Panc1 (cell line): ENCODE data around the gene ALOX15B. TPM values are rescaled to one million over a fixed set of nuclear protein-coding genes. Genes with fewer than 3 reads are reported as not detected.

ENCODE experiments used
- ATAC-seq: fragments of 200-7000 bp; cut with Tn5 transposase; 2 replicates; pipeline ENCODE4 v1.9.1; 2020; ENCODE audit warnings: mild to moderate bottlenecking, moderate library complexity
- BruUV-seq: library from RNA; stranded (reverse); fragments of 400-500 nt; replicated peaks from 2 replicates; lab custom pipeline; 2021; lab: Mats Ljungman, UMichigan
- CTCF ChIA-PET: fragments of 300-600 bp; sonication (Branson Sonifier 250); formaldehyde crosslinking; loops from one replicate; lab custom pipeline; 2022; ENCODE audit warnings: antibody characterized with exemption; lab: Charles Lee
- POLR2A ChIA-PET: fragments of 300-600 bp; sonication (Branson Sonifier 250); formaldehyde crosslinking; loops from one replicate; lab custom pipeline; 2022; ENCODE audit warnings: antibody characterized with exemption; lab: Charles Lee
- DNase-seq: peaks from one replicate; pipeline ENCODE4 v3.0.0-alpha.2; 2010; ENCODE audit warnings: low read depth, low spot score
- H3K27ac ChIP-seq: 2 replicates; pipeline ENCODE4 v1.5.1; 2011; ENCODE audit warnings: mild to moderate bottlenecking, low read length, inconsistent platforms
- H3K27me3 ChIP-seq: fragments of 200-500 bp; sonication (Bioruptor generic); 2 replicates; pipeline ENCODE4 v1.6.0; 2014; ENCODE audit warnings: low read length, inconsistent platforms; ENCODE audit not compliant: control insufficient read depth, insufficient read depth
- H3K36me3 ChIP-seq: fragments of 200-500 bp; sonication (Bioruptor generic); 2 replicates; pipeline ENCODE4 v1.5.1; 2014; ENCODE audit warnings: inconsistent platforms, mild to moderate bottlenecking, low read length, moderate library complexity; ENCODE audit not compliant: control insufficient read depth, insufficient read depth
- H3K4me1 ChIP-seq: 2 replicates; pipeline ENCODE4 v1.5.1; 2011; ENCODE audit warnings: inconsistent platforms, mild to moderate bottlenecking, low read length, moderate library complexity; ENCODE audit not compliant: control insufficient read depth, insufficient read depth
- H3K4me3 ChIP-seq, 2 experiments: 2 replicates each; pipeline ENCODE4 v1.5.1; 2011 to 2012; ENCODE audit warnings: low read depth in 2 of 2, low read length in 2 of 2, mild to moderate bottlenecking in 2 of 2, inconsistent platforms in 1 of 2, moderate library complexity in 1 of 2
- H3K9me3 ChIP-seq: fragments of 200-500 bp; sonication (Bioruptor generic); 2 replicates; pipeline ENCODE4 v1.5.1; 2014; ENCODE audit warnings: low read depth, mild to moderate bottlenecking, inconsistent platforms, low read length, moderate library complexity; ENCODE audit not compliant: control insufficient read depth, insufficient read depth
- POLR2AphosphoS5 ChIP-seq: IDR thresholded peaks from 2 replicates; pipeline ENCODE4 v1.6.1; 2012; ENCODE audit warnings: mild to moderate bottlenecking, low read depth, low read length, moderate library complexity
- SIN3A ChIP-seq: IDR thresholded peaks from 2 replicates; pipeline ENCODE4 v1.6.1; 2012; ENCODE audit warnings: low read depth, mild to moderate bottlenecking, low read length, moderate library complexity, borderline replicate concordance; ENCODE audit not compliant: insufficient read depth
- TCF7L2 ChIP-seq: IDR thresholded peaks from 2 replicates; pipeline ENCODE4 v1.6.1; 2011; ENCODE audit warnings: mild to moderate bottlenecking, low read depth, low read length, inconsistent platforms
- in situ Hi-C: cut with HindIII; loops from 2 replicates; pipeline ENCODE4 v1.10.0; 2016; ENCODE audit warnings: low sequenced_read_pairs, low pct_unique_long_range_greater_than_20kb
- intact Hi-C: fragments of 100-400 bp; cut with micrococcal nuclease; formaldehyde crosslinking; loops from one replicate; pipeline ENCODE4 v1.10.0; 2022; ENCODE audit not compliant: unreplicated experiment
- total RNA-seq: library from RNA; stranded (reverse); gene quantifications from one replicate; pipeline ENCODE4 v1.2.1, GENCODE V29; 2021; ENCODE audit not compliant: unreplicated experiment
- TF ChIP-seq, protein P1 (sequence below), 2 experiments: IDR thresholded peaks; 2 replicates each; pipeline ENCODE4 v1.6.1; 2011 to 2012; ENCODE audit warnings: low read depth in 2 of 2, control low read depth in 1 of 2, low read length in 1 of 2, mild to moderate bottlenecking in 1 of 2, moderate library complexity in 1 of 2; ENCODE audit not compliant: insufficient read depth in 1 of 2
- TF ChIP-seq, protein P2 (sequence below): fragments of 450-650 bp; IDR thresholded peaks from 2 replicates; pipeline ENCODE4 v1.5.1; 2017; ENCODE audit warnings: mild to moderate bottlenecking

The ALOX15B gene
- total RNA-seq, 1 experiment from 2014 or later: not detected

GRCh38 chr17:8068736-8069586 is 30.1 kb downstream of the ALOX15B start:
- no peak overlapping the region for H3K4me3 ChIP-seq
- H3K9me3 ChIP-seq: no peaks in the 10 kb centered on the region
- intact Hi-C loops (no loop called here), in situ Hi-C loops (no loop called here)
- POLR2A ChIA-PET: no interaction called here
- H3K27me3 ChIP-seq: no peaks in the 10 kb centered on the region
- H3K4me1 ChIP-seq: no peaks in the 10 kb centered on the region
- no TSS peak for BruUV-seq
- DNase-seq: no peak
- no peaks in the 10 kb centered on the region; the same call in 1 of the 2 replicates for H3K36me3 ChIP-seq
- no peak for ATAC-seq
- H3K27ac ChIP-seq: no peak overlapping the region
- CTCF ChIA-PET: no interaction called here
- TF ChIP-seq POLR2AphosphoS5 (no peak), SIN3A (no peak), TCF7L2 (no peak)
- TF ChIP-seq, protein P1, sequence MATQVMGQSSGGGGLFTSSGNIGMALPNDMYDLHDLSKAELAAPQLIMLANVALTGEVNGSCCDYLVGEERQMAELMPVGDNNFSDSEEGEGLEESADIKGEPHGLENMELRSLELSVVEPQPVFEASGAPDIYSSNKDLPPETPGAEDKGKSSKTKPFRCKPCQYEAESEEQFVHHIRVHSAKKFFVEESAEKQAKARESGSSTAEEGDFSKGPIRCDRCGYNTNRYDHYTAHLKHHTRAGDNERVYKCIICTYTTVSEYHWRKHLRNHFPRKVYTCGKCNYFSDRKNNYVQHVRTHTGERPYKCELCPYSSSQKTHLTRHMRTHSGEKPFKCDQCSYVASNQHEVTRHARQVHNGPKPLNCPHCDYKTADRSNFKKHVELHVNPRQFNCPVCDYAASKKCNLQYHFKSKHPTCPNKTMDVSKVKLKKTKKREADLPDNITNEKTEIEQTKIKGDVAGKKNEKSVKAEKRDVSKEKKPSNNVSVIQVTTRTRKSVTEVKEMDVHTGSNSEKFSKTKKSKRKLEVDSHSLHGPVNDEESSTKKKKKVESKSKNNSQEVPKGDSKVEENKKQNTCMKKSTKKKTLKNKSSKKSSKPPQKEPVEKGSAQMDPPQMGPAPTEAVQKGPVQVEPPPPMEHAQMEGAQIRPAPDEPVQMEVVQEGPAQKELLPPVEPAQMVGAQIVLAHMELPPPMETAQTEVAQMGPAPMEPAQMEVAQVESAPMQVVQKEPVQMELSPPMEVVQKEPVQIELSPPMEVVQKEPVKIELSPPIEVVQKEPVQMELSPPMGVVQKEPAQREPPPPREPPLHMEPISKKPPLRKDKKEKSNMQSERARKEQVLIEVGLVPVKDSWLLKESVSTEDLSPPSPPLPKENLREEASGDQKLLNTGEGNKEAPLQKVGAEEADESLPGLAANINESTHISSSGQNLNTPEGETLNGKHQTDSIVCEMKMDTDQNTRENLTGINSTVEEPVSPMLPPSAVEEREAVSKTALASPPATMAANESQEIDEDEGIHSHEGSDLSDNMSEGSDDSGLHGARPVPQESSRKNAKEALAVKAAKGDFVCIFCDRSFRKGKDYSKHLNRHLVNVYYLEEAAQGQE (IDR thresholded peaks at IDR 0.05; ENCODE audit: insufficient read depth in 1 of 2, low read depth in 2 of 2, low read length in 1 of 2): no peak
- TF ChIP-seq, protein P2, sequence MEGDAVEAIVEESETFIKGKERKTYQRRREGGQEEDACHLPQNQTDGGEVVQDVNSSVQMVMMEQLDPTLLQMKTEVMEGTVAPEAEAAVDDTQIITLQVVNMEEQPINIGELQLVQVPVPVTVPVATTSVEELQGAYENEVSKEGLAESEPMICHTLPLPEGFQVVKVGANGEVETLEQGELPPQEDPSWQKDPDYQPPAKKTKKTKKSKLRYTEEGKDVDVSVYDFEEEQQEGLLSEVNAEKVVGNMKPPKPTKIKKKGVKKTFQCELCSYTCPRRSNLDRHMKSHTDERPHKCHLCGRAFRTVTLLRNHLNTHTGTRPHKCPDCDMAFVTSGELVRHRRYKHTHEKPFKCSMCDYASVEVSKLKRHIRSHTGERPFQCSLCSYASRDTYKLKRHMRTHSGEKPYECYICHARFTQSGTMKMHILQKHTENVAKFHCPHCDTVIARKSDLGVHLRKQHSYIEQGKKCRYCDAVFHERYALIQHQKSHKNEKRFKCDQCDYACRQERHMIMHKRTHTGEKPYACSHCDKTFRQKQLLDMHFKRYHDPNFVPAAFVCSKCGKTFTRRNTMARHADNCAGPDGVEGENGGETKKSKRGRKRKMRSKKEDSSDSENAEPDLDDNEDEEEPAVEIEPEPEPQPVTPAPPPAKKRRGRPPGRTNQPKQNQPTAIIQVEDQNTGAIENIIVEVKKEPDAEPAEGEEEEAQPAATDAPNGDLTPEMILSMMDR: no peak

DNA sequence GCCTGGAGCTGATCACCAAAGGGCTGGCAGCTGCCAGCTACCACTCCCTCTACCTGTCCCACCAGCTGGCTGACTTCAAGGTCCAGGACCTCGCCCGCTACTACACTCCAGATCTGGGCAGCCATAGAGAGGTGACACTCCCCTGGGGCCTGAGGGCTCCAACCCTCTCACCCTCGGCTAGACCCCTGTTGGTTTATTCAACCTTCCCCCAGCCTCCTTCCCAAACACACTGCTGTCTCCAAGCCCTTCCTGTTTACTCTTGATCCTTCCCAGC is 30.7 kb downstream of the ALOX15B start:
- DNase-seq: no peak
- Histone ChIP-seq H3K9me3 (no peaks in the 10 kb centered on the region), H3K27ac (no peak overlapping the region), H3K27me3 (no peaks in the 10 kb centered on the region; the same call in 1 of the 2 replicates), H3K4me3 (no peak overlapping the region), H3K36me3 (no peaks in the 10 kb centered on the region; the same call in 1 of the 2 replicates), H3K4me1 (no peaks in the 10 kb centered on the region; the same call in 1 of the 2 replicates)
- POLR2A ChIA-PET: no interaction called here
- CTCF ChIA-PET: no interaction called here
- no peak for ATAC-seq
- in situ Hi-C loops: no loop called here
- TF ChIP-seq, protein P2: no peak
- TF ChIP-seq SIN3A: no peak
- TF ChIP-seq, protein P1 (IDR thresholded peaks at IDR 0.05; ENCODE audit: insufficient read depth in 1 of 2, low read depth in 2 of 2, low read length in 1 of 2): no peak
- no peak for TF ChIP-seq TCF7L2
- no TSS peak for BruUV-seq
- intact Hi-C loops: no loop called here
